ENCODE data around the gene CPZ.

CPZ gene

DNA sequence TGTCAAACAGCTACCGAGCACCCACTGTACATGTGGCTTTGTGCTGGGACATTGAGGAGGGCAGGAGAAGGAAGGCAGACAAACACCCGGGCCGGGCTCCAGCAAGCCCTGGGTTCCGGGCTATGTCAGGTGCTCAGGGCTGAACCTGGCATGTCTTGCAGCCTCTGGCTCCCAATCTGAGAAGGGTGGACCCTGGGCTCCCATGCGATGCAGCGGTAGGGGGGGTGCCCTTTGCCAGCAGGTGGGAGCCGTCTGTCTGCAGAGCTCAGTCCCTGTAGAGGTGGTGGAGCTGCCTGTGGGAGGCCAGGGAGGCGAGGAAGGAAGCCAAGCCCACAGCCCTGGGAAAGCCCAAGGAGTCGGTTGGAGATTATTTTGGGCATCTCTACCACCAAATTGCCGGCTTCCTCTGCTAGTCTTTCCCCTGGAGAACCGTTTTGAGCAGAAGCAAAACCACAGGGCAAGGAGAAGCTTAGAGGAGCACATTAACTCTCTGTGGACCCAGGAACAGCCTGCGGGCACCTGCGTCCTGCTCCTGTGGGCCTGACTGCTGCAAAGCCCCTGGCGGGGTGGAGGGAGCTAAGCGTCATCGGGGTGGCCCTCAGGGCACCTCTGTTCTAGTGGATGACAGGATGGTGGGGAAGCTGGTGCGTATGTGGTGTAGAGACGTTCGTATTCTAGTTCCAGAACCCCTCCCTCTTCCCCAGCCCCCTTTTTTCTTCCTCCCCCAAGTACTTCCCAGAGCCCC is 10.3 kb downstream of the CPZ start:
- TF ChIP-seq, protein P1, sequence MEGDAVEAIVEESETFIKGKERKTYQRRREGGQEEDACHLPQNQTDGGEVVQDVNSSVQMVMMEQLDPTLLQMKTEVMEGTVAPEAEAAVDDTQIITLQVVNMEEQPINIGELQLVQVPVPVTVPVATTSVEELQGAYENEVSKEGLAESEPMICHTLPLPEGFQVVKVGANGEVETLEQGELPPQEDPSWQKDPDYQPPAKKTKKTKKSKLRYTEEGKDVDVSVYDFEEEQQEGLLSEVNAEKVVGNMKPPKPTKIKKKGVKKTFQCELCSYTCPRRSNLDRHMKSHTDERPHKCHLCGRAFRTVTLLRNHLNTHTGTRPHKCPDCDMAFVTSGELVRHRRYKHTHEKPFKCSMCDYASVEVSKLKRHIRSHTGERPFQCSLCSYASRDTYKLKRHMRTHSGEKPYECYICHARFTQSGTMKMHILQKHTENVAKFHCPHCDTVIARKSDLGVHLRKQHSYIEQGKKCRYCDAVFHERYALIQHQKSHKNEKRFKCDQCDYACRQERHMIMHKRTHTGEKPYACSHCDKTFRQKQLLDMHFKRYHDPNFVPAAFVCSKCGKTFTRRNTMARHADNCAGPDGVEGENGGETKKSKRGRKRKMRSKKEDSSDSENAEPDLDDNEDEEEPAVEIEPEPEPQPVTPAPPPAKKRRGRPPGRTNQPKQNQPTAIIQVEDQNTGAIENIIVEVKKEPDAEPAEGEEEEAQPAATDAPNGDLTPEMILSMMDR (IDR thresholded peaks at IDR 0.05; ENCODE audit: poor library complexity, severe bottlenecking): no peak
- no peak overlapping the region for H3K27ac ChIP-seq (ENCODE audit: poor library complexity, severe bottlenecking)
- no peaks in the 10 kb centered on the region for H3K4me1 ChIP-seq (ENCODE audit: insufficient read depth, poor library complexity, severe bottlenecking)
- no peak overlapping the region for H3K4me3 ChIP-seq (ENCODE audit: severe bottlenecking)
- H3K36me3 ChIP-seq (ENCODE audit: low read depth): no peaks in the 10 kb centered on the region
- ATAC-seq (ENCODE audit: low read depth) (no peak), DNase-seq (ENCODE audit: low spot score) (no peak)
- H3K9me3 ChIP-seq (ENCODE audit: severe bottlenecking): no peaks in the 10 kb centered on the region
- no peaks in the 10 kb centered on the region for H3K27me3 ChIP-seq (ENCODE audit: insufficient read depth, poor library complexity, severe bottlenecking)

DNA sequence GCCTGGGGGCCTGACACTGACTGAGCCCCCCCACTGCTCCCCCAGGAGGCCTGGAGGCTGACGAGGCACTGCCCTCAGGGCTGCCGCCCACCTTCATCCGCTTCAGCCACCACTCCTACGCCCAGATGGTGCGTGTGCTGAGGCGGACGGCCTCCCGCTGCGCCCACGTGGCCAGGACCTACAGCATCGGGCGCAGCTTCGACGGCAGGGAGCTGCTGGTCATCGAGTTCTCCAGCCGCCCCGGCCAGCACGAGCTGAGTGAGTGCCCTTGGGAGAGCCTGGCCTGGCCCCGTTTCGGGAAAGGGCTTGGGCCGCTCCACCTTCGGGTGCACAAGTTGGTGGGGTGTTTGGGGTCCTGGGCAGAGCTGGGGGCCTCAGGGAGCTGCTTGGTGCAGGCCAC is 11.4 kb downstream of the CPZ start:
- H3K27me3 ChIP-seq (ENCODE audit: insufficient read depth, poor library complexity, severe bottlenecking): no peaks in the 10 kb centered on the region
- no peak overlapping the region for H3K27ac ChIP-seq (ENCODE audit: poor library complexity, severe bottlenecking)
- no peaks in the 10 kb centered on the region for H3K9me3 ChIP-seq (ENCODE audit: severe bottlenecking)
- TF ChIP-seq, protein P1 (IDR thresholded peaks at IDR 0.05; ENCODE audit: poor library complexity, severe bottlenecking): no peak
- no peak overlapping the region for H3K4me3 ChIP-seq (ENCODE audit: severe bottlenecking)
- H3K36me3 ChIP-seq (ENCODE audit: low read depth): no peaks in the 10 kb centered on the region
- DNase-seq (ENCODE audit: low spot score) (no peak), ATAC-seq (ENCODE audit: low read depth) (no peak)
- H3K4me1 ChIP-seq (ENCODE audit: insufficient read depth, poor library complexity, severe bottlenecking): no peaks in the 10 kb centered on the region

DNA sequence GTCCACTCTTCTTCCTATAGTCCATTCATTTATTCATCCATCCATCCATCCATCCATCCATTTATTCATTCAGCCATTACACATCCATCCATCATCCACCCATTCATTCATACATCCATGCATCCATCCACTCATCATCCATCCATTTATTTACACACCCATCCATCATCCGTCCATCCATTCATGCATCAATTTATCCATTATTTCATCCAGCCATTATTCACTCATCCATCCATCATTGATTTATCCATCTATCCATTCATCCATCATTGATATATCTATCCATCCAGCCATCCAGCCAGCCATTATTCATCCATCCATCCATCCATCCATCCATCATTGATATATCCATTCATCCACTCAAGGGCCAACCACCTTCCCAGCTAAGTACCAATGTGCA is 12.7 kb downstream of the CPZ start:
- ATAC-seq (ENCODE audit: low read depth) (no peak), DNase-seq (ENCODE audit: low spot score) (no peak)
- TF ChIP-seq, protein P1 (IDR thresholded peaks at IDR 0.05; ENCODE audit: poor library complexity, severe bottlenecking): no peak
- H3K4me1 ChIP-seq (ENCODE audit: insufficient read depth, poor library complexity, severe bottlenecking): no peaks in the 10 kb centered on the region
- no peaks in the 10 kb centered on the region for H3K36me3 ChIP-seq (ENCODE audit: low read depth)
- no peak overlapping the region for H3K27ac ChIP-seq (ENCODE audit: poor library complexity, severe bottlenecking)
- H3K9me3 ChIP-seq (ENCODE audit: severe bottlenecking): no peaks in the 10 kb centered on the region
- H3K4me3 ChIP-seq (ENCODE audit: severe bottlenecking): no peak overlapping the region
- H3K27me3 ChIP-seq (ENCODE audit: insufficient read depth, poor library complexity, severe bottlenecking): no peaks in the 10 kb centered on the region

DNA sequence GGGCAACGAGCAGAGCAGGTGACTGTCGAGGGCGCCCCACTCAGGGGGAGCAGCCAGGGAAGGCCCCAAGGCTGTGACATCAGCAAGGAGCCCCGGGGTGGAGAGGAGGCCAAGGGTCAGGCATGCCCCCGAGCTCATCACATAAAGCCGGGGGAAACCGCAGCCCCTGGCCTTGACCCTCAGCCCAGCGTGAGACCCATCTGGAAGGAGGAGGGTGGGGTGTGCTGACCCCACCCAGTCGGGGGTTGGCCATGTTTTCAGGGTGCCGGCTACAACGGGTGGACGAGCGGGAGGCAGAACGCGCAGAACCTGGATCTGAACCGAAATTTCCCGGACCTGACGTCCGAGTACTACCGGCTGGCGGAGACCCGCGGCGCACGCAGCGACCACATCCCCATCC is 13.9 kb downstream of the CPZ start:
- no peaks in the 10 kb centered on the region for H3K27me3 ChIP-seq (ENCODE audit: insufficient read depth, poor library complexity, severe bottlenecking)
- no peak overlapping the region for H3K4me3 ChIP-seq (ENCODE audit: severe bottlenecking)
- H3K9me3 ChIP-seq (ENCODE audit: severe bottlenecking): no peaks in the 10 kb centered on the region
- no peak overlapping the region for H3K27ac ChIP-seq (ENCODE audit: poor library complexity, severe bottlenecking)
- TF ChIP-seq, protein P1 (IDR thresholded peaks at IDR 0.05; ENCODE audit: poor library complexity, severe bottlenecking): no peak
- no peaks in the 10 kb centered on the region for H3K4me1 ChIP-seq (ENCODE audit: insufficient read depth, poor library complexity, severe bottlenecking)
- no peaks in the 10 kb centered on the region for H3K36me3 ChIP-seq (ENCODE audit: low read depth)
- DNase-seq (ENCODE audit: low spot score): no peak
- no peak for ATAC-seq (ENCODE audit: low read depth)

DNA sequence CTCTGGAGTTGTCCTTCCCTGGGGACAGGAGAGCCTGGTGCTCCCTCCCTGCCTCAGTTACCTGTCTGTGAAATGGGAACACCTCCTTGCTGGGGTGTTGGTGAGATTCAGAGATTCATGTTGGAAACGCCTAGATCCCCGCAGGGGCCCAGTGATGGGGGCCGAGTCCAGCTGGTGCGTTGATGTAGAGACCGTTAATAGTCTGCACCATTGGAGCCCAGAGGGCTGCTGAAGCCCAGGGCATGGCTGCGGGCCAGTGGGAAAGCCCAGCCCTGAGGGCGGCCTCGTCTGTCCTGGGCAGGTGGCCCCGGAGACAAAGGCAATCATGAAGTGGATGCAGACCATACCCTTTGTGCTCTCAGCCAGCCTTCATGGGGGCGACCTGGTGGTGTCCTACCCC is 14.4 kb downstream of the CPZ start:
- no peaks in the 10 kb centered on the region for H3K27me3 ChIP-seq (ENCODE audit: insufficient read depth, poor library complexity, severe bottlenecking)
- DNase-seq (ENCODE audit: low spot score) (no peak), ATAC-seq (ENCODE audit: low read depth) (no peak)
- no peaks in the 10 kb centered on the region for H3K9me3 ChIP-seq (ENCODE audit: severe bottlenecking)
- TF ChIP-seq, protein P1 (IDR thresholded peaks at IDR 0.05; ENCODE audit: poor library complexity, severe bottlenecking): no peak
- no peak overlapping the region for H3K4me3 ChIP-seq (ENCODE audit: severe bottlenecking)
- H3K4me1 ChIP-seq (ENCODE audit: insufficient read depth, poor library complexity, severe bottlenecking): no peaks in the 10 kb centered on the region
- no peak overlapping the region for H3K27ac ChIP-seq (ENCODE audit: poor library complexity, severe bottlenecking)
- H3K36me3 ChIP-seq (ENCODE audit: low read depth): no peaks in the 10 kb centered on the region
